ENCODE measurements around the gene SMG5. TPM values are rescaled to one million over a fixed set of nuclear protein-coding genes. Genes with fewer than 3 reads are reported as not detected.
A peak's percentile ranks its signal among the peaks of the same experiment; 100 is the strongest.

SMG5 gene
- total and polyA plus RNA-seq, 2 experiments from 2014 or later: 54.9 to 65.9 TPM

DNA sequence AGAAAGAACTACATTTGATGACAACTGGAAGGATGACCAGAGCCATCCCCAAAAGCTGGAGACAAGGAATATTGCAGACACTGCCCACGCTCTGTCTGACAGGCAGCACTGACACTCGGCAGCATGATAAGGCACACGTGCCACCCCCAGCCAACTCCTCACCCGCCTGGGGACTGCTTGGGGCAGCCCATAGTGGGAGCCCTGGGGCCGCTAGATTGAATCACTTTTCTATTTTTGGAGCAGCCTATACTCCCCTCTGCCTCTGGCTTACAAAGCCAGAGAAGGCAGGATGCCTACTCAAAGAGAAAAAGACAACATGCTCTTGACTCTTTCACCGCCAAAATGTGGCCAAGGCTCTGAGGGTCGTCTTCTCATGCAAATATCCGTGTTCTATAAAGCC is 1.3 kb downstream of the SMG5 start:
- Histone ChIP-seq H3K4me2 (peak overlapping the region; percentile 89), H3K36me3 (replicated peaks; ENCODE audit: insufficient read depth, low read depth) (peaks cover 7% of the 10 kb centered on the region), H2AFZ (no peak overlapping the region), H3K27ac (peak overlapping the region; percentile 94), H4K20me1 (ENCODE audit: insufficient read depth, poor library complexity, severe bottlenecking) (peaks cover 21% of the 10 kb centered on the region), H3K27me3 (no peaks in the 10 kb centered on the region), H3K9me2 (replicated peaks; ENCODE audit: insufficient read depth) (no peaks in the 10 kb centered on the region), H3K4me1 (ENCODE audit: insufficient read depth) (peaks cover 17% of the 10 kb centered on the region), H3K4me3 (peak overlapping the region; percentile 62), H3K9me3 (ENCODE audit: low read depth) (no peaks in the 10 kb centered on the region), H3K79me2 (peaks cover 49% of the 10 kb centered on the region)
- peak; percentile 45 for DNase-seq (ENCODE audit: low spot score)
- no peak for TF ChIP-seq EZH2 (IDR thresholded peaks at IDR 0.05; ENCODE audit: borderline replicate concordance)
- TF ChIP-seq EZH2phosphoT487 (IDR thresholded peaks at IDR 0.05; ENCODE audit: low read depth, severe bottlenecking, unreplicated experiment): no peak
- TF ChIP-seq, protein P1, sequence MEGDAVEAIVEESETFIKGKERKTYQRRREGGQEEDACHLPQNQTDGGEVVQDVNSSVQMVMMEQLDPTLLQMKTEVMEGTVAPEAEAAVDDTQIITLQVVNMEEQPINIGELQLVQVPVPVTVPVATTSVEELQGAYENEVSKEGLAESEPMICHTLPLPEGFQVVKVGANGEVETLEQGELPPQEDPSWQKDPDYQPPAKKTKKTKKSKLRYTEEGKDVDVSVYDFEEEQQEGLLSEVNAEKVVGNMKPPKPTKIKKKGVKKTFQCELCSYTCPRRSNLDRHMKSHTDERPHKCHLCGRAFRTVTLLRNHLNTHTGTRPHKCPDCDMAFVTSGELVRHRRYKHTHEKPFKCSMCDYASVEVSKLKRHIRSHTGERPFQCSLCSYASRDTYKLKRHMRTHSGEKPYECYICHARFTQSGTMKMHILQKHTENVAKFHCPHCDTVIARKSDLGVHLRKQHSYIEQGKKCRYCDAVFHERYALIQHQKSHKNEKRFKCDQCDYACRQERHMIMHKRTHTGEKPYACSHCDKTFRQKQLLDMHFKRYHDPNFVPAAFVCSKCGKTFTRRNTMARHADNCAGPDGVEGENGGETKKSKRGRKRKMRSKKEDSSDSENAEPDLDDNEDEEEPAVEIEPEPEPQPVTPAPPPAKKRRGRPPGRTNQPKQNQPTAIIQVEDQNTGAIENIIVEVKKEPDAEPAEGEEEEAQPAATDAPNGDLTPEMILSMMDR (IDR thresholded peaks at IDR 0.05; ENCODE audit: poor library complexity): no peak
- WGBS (ENCODE audit: low lambda C conversion rate, missing lambda C conversion rate): 47% methylated on average over 8 of the region's 8 CpGs

DNA sequence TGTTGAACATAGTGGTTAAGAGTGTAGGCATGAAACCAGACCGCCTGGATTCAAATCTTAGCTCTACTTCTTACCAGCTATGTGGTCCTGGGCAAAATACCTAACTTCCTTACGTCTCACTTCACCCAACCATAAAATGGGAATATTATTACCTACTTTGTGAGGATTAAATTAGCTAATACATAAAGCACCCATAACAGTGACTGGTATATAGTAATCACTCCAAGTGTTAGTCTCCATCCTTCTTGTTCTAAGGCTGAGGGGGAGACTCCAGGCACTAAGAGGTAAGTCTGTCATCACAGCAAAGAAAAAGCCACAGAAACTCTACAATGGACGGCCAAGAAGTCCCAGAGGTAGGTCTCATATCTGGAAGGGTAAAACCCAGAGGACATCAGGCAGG is 2.8 kb downstream of the SMG5 start:
- Histone ChIP-seq H3K9me2 (replicated peaks; ENCODE audit: insufficient read depth) (no peaks in the 10 kb centered on the region), H3K27ac (no peak overlapping the region), H3K4me2 (no peak overlapping the region), H3K36me3 (replicated peaks; ENCODE audit: insufficient read depth, low read depth) (peaks cover 7% of the 10 kb centered on the region), H2AFZ (no peak overlapping the region), H3K9me3 (ENCODE audit: low read depth) (no peaks in the 10 kb centered on the region), H3K4me3 (no peak overlapping the region), H3K79me2 (peaks cover 49% of the 10 kb centered on the region), H4K20me1 (ENCODE audit: insufficient read depth, poor library complexity, severe bottlenecking) (peaks cover 21% of the 10 kb centered on the region), H3K27me3 (no peaks in the 10 kb centered on the region), H3K4me1 (ENCODE audit: insufficient read depth) (peaks cover 17% of the 10 kb centered on the region)
- no peak for TF ChIP-seq EZH2phosphoT487 (IDR thresholded peaks at IDR 0.05; ENCODE audit: low read depth, severe bottlenecking, unreplicated experiment)
- TF ChIP-seq EZH2 (IDR thresholded peaks at IDR 0.05; ENCODE audit: borderline replicate concordance): no peak
- TF ChIP-seq, protein P1 (IDR thresholded peaks at IDR 0.05; ENCODE audit: poor library complexity): no peak
- DNase-seq (ENCODE audit: low spot score): no peak
- WGBS (ENCODE audit: low lambda C conversion rate, missing lambda C conversion rate): 95% methylated on average over 3 of the region's 3 CpGs

DNA sequence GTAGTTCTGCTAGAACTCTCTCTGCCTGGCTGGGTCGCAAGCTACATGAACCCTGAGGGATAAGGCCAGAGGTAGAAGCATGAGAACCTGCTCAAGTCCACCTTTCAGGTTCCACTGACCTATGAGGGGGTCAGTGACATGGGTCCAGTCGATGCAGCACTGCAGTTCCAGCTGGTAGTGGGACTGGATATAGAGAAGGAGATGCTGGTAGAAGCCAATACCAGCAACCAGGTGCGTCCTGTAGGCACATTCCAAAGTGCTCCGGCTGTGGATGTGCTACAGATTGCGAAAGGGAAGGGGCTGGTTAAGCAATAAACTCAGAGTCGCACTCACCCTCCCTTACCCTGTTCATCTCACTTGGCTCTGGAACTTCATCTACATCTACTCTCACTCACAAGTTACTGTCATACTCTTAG is 5.7 kb downstream of the SMG5 start:
- H3K79me2 ChIP-seq: peaks cover 40% of the 10 kb centered on the region
- H3K36me3 ChIP-seq (replicated peaks; ENCODE audit: insufficient read depth, low read depth): peaks cover 7% of the 10 kb centered on the region
- H4K20me1 ChIP-seq (ENCODE audit: insufficient read depth, poor library complexity, severe bottlenecking): peaks cover 21% of the 10 kb centered on the region
- no peak overlapping the region for H2AFZ ChIP-seq
- H3K9me2 ChIP-seq (replicated peaks; ENCODE audit: insufficient read depth): no peaks in the 10 kb centered on the region
- 77% methylated on average over 6 of the region's 6 CpGs for WGBS (ENCODE audit: low lambda C conversion rate, missing lambda C conversion rate)
- H3K4me1 ChIP-seq (ENCODE audit: insufficient read depth): peaks cover 9% of the 10 kb centered on the region
- no peaks in the 10 kb centered on the region for H3K9me3 ChIP-seq (ENCODE audit: low read depth)
- H3K27me3 ChIP-seq: no peaks in the 10 kb centered on the region
- peak; percentile 34 for DNase-seq (ENCODE audit: low spot score)
- H3K27ac ChIP-seq: no peak overlapping the region
- TF ChIP-seq EZH2phosphoT487 (IDR thresholded peaks at IDR 0.05; ENCODE audit: low read depth, severe bottlenecking, unreplicated experiment): no peak
- TF ChIP-seq EZH2 (IDR thresholded peaks at IDR 0.05; ENCODE audit: borderline replicate concordance): no peak
- TF ChIP-seq, protein P1 (IDR thresholded peaks at IDR 0.05; ENCODE audit: poor library complexity): no peak
- no peak overlapping the region for H3K4me3 ChIP-seq
- H3K4me2 ChIP-seq: no peak overlapping the region

DNA sequence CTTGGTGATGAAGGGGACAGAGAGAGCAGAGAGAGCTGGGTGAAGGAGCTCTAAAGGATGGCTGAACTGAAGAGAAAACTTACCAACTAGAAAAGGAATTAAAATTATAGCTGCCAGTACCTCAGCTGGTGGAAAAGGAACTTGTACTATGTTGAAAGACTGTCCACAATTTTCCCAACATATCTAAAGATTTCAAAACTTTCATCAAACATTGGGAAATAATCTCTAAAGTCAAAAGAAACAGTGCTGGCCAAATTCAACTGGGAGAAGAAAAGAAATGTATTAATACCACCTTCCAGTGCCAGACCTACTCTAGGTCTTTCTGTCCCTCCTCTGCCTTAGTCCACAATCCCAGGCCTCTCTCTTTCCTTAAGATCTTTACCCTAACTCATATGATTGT is 6.1 kb downstream of the SMG5 start:
- Histone ChIP-seq H3K27me3 (no peaks in the 10 kb centered on the region), H4K20me1 (ENCODE audit: insufficient read depth, poor library complexity, severe bottlenecking) (peaks cover 21% of the 10 kb centered on the region), H3K36me3 (replicated peaks; ENCODE audit: insufficient read depth, low read depth) (peaks cover 7% of the 10 kb centered on the region), H2AFZ (no peak overlapping the region), H3K79me2 (peaks cover 35% of the 10 kb centered on the region), H3K4me1 (ENCODE audit: insufficient read depth) (peaks cover 8% of the 10 kb centered on the region), H3K4me2 (no peak overlapping the region), H3K9me2 (replicated peaks; ENCODE audit: insufficient read depth) (no peaks in the 10 kb centered on the region), H3K4me3 (no peak overlapping the region), H3K9me3 (ENCODE audit: low read depth) (no peaks in the 10 kb centered on the region), H3K27ac (no peak overlapping the region)
- TF ChIP-seq EZH2 (IDR thresholded peaks at IDR 0.05; ENCODE audit: borderline replicate concordance) (no peak), EZH2phosphoT487 (IDR thresholded peaks at IDR 0.05; ENCODE audit: low read depth, severe bottlenecking, unreplicated experiment) (no peak)
- TF ChIP-seq, protein P1 (IDR thresholded peaks at IDR 0.05; ENCODE audit: poor library complexity): no peak
- DNase-seq (ENCODE audit: low spot score): no peak
